Measurements from ENCODE around the gene PLEKHG2.
A peak's percentile ranks its signal among the peaks of the same experiment; 100 is the strongest.
"Not testable (repeated sequence)": the region's sequence is repeated elsewhere in the genome, so short reads cannot be mapped to it uniquely, and the experiment has no call there.

Gene PLEKHG2

DNA sequence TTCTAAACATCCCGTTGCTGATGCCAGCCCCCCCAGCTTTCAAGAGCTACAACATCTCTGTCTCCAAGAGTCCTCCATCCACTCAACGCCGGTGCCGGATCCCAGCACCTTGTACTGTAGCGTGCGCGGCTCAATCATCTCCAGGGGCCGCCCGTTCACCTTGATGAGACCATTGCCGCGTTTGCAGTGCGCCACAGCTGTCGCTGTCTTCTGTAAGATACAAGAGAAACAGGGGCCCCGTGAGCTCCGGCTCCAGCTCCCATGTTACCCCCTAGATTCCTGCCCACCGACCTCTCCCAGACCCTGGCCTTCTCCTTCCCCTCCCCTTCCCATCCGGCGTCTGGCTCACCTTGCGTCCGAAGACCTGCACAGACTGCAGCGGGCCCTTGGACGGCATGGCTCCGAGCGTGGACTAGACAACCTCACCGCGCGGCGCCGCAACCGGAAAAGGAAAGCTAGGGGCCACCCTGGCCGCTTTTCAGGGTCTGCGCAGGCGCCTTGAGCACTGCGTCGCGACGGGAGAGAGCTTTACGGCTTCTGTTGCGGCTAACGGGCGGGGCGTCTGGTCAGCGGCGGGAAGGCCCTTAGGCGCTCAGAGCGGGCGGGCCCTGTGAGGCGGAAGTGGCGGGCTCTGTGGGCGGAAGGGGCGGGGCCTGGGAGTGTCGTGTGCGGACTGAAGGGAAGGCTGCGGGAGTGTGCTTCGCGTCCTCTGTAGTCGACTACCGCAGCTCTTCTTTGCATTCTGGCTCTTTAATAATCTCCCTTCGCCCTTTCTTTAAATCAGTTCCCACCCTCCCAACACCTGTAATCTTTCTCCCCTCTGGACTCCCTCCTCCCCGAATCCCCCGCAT is 23.3 kb downstream of the PLEKHG2 start, which contains the start of gene RPS16:
RPS16 (minus strand) TSS at position 451 of the 851 bp plus-strand sequence; CDS start at position 397, 54 bp downstream.
- peak; percentile 89 for DNase-seq (ENCODE audit: insufficient read length, low spot score)
- peak; percentile 48 for FAIRE-seq

DNA sequence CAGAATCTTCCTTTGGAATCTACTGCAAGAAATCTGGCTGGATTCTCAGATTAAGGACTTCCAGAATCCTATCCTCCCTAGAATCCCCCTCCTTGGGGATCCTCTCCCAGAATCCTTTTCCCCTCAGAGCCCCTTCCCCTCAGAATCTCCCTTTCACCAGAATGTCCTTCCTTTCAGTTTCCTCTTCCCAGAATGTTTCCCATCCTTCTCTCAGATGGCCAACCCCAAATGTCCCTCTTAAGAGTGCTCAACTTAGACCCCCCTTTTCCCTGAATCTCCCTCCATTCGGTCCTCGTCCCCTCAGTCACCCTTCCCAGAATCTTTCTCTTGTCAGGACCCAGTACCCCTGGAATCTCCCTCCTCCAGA is 23.9 kb downstream of the PLEKHG2 start:
- FAIRE-seq, result no peak

DNA sequence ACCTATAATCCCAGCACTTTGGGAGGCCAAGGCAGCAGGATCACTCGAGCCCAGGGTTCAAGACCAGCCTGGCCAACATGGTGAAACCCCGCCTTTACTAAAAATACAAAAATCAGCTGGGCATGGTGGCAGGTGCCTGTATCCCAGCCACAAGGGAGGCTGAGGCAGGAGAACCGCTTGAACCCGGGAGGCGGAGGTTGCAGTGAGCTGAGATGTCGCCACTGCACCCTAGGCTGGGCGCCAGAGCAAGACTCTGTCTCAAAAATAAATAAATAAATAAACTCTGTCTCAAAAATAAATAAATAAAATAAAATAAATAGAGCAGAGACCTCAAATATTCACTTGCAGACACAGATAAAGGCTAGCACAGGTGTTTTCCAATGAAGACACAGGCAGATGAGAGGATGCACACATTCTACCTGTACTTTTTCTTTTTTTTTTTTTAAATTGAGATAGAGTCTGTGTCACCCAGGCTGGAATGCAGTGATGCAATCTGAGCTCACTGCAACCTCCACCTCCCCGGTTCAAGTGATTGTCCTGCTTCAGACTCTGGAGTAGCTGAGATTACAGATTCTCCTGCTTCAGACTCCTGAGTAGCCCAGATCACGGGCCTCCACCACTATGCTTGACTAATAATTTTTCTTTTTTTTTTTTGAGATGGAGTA is 25.9 kb downstream of the PLEKHG2 start:
- DNase-seq (ENCODE audit: insufficient read length, low spot score) (no peak), FAIRE-seq (no peak)

More for the DNA sequence above, 23.9 kb downstream of the PLEKHG2 start:
- DNase-seq (ENCODE audit: insufficient read length, low spot score), result no peak

DNA sequence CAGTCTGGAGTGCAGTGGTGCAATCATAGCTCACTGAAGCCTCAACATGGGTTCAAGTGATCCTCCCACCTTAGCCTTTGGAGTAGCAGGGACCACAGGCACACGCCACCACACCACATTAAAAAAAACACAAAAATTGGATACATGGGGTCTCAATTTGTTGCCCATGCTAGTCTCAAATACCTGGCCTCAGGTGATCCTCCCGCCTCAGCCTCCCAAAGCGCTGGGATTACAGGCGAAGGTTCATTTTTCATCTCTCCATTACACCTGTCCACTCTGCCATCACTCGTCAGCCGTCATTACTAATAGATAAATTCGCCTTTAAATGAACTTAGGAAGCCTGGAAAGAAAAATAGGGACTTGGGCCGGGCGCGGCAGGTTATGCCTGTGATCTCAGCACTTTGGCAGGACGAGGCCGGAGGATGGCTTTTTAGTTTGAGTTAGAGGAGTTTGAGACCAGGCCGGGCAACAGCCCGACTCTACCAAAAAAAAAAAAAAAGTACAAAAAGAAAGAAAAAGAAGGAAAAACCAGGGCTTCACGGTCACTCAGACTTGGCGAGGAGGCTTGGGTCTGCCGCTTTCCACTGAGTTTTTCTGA is 32.2 kb downstream of the PLEKHG2 start:
- no peak for FAIRE-seq

DNA sequence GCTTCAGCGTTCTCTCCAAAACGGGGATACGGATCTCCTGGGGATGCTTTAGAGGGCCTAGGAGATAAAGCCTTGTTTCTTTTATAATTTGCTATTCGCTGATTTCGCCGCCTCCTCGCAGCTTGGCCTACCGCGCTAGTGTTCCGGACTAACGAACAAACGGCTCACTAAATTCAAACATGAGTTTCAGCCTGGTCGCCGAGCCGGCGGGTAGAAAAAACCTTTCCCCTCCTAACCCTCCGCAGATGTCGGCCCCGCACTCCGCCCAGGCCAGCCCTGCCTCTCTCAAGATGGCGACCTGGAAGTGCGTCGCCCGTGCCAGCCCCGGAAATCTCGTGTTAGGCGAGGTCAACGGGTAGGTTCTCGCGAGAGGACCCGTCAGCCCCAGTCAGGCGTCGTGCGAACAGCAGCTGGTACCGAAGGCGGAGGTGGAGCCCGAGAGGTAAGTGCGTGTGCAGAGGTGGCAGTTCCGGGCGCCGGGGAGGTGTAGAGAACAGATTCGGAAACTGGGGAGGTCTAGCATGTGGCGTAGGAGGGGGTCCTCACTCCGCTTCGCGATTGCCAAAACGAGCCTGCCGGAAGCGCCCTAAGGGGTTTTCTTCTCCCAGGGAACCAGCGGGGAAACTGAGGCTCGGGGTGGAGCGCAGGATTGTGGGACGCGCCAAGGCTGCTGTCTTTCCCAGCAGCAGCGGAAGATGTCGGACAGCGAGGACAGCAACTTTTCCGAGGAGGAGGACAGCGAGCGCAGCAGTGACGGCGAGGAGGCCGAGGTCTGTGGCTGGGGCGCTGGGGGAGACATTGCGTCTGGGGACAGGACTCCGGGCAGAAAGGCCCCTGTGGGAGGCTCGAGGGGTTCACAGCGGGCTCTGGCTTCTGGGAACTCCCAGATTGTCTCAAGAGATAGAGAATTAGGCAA is 33.0 kb downstream of the PLEKHG2 start, which contains the start of gene SUPT5H:
SUPT5H (plus strand) TSS at position 387 of the 916 bp plus-strand sequence; CDS start at position 696, 309 bp downstream.
- peak; percentile 79 for FAIRE-seq
- peak; percentile 99 for DNase-seq (ENCODE audit: insufficient read length, low spot score)

More for the DNA sequence above, 32.2 kb downstream of the PLEKHG2 start:
- no peak for DNase-seq (ENCODE audit: insufficient read length, low spot score)

DNA sequence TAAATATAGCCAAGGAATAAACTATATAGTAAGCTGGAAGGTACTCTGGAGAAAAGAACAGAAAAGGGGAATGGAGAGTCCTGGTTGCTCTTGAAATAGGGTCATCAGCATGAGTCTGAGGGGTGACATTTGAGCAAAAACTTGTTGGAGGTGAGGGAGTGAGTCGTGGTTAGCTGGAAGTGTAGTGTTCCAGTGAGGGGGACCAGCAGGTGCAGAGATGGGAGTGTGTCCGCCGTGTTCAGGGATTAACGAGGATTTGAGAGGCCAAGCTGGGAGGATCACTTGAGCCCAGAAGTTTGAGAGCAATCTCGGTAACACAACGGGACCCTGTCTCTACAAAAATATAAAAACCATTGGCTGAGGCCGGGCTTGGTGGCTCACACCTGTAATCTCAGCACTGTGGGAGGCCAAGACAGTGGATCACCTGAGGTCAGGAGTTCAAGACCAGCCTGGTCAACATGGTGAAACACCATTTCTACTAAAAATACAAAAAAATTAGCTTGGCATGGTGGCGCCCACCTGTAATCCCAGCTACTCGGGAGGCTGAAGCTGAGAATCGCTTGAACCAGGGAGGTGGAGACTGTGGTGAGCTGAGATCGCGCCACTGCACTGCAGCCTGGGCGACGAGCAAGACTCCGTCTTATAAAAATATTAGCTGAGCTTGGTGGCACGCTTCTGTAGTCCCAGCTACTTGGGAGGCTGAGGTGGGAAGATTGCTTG is 34.1 kb downstream of the PLEKHG2 start:
- DNase-seq (ENCODE audit: insufficient read length, low spot score) (no peak), FAIRE-seq (no peak)

DNA sequence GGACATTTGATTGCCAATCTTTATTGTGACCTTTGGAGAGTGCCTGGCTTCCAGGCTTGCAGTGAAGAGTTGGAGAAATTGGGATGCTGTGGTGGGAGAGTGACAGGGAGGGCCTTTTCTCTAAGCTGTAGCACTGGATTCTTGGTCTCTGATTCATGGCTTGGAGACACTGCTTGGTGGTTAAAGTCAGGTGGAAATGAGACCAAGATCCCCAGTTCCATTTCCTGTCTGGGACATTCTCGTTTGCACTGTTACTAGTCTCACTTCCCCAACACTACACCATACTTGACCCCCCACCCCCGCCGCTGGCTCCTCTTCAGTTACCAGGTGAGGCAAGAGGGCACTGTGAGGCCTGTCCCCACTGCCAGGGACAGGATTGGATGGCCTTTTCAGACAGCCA is 35.8 kb downstream of the PLEKHG2 start:
- FAIRE-seq (no peak), DNase-seq (ENCODE audit: insufficient read length, low spot score) (no peak)

DNA sequence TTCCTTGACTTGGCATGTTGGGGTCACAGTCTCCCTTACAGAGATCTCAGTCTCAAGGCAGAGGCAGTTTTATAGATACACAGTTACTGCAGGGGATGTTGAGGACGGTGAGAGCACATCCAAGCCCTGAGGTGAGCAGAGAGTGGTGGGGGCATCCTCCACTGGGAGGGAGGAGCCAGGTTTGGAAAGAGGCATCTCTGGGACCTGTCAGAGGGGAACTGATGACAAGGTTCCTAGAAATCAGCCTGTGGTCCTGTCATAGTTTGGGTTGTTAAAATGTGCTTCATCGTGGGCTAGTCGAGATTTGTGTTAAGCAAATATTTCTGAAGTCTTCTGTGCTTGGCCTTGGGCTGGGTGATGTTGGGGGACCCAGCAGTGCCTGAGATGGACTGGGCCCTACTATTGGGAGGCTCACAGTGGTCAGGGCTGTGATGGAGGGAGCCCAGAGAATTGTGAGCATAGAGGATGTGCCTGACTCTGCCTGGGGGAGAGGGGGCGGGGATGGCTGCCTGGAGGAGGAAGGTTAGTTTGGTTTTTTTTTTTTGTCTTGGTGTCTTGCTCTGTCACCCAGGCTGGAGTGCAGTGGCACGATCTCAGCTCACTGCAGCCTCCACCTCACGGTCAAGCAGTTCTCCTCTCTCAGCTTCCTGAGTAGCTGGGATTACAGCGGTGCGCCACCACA is 36.8 kb downstream of the PLEKHG2 start:
- FAIRE-seq (no peak), DNase-seq (ENCODE audit: insufficient read length, low spot score) (no peak)

DNA sequence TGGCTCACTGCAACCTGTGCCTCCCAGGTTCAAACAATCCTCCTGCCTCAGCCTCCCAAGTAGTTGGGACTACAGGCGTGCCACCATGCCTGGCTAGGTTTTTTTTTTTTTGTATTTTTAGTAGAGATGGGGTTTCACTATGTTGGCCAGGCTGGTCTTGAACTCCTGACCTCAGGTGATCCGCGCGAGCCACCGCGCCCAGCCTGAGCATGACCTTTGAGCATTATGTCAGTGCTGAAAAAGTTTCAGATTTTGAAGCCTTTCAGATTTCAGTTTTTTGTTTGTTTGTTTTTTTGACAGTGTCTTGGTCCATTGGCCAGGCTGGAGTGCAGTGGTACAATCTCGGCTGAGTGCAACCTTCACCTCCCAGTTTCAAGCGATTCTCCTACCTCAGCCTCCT is 38.8 kb downstream of the PLEKHG2 start:
- not testable (repeated sequence) for DNase-seq (ENCODE audit: insufficient read length, low spot score); FAIRE-seq

DNA sequence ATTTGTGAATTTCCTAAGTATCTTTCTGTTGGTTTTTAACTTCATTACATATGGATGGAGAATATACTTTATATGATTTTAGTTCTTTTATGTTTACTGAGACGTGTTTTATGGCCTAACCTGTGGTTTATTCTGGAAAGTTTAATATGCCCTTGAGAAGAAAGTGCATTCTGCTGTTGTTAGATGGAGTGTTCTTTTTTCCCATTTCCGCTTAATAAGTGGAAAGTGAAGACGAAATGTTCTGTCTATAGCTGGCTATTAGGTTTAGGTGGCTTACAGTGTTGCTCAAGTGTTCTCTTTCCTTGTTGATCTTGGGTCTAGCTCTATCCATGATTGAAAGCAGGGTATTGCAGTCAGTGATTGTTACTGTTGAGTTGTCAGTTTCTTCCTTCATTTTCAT is 50.9 kb downstream of the PLEKHG2 start:
- DNase-seq (ENCODE audit: insufficient read length, low spot score), result no peak

DNA sequence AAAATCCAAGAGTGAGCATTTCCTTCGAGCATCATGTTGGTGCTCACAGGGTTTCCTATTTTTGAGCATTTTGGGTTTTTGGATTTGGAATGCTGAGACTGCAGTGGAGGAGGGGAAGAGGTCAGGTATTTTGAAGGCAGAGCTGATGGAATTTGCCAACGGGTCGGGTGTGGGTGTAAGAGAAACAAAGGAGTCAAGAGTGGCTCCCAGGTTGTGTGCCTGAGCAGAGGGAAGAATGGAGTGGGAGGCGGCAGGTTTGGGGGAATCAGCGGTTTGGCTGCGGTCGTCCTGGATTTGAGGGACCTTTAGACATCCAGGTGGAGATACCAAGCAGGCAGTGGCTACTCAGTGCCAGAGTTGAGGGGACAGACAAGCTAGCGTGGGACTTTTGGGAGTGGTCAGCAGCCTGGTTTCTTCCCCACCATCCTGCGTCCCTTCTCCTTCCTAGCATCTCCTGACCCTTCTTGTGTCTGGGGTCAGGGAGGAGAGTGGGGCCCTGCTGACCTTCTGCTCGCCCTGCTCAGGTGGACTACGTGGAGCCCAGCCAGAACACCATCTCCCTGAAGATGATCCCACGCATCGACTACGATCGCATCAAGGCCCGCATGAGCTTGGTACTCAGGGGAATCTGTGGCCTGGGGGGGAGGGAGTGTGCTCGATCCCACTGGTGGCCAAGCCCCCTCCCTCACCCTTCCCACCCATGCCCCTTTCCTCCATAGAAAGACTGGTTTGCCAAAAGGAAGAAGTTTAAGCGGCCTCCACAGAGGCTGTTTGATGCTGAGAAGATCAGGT is 53.7 kb downstream of the PLEKHG2 start:
- FAIRE-seq, result no peak
- DNase-seq (ENCODE audit: insufficient read length, low spot score), result no peak

More for the DNA sequence above, 50.9 kb downstream of the PLEKHG2 start:
- no peak for FAIRE-seq

DNA sequence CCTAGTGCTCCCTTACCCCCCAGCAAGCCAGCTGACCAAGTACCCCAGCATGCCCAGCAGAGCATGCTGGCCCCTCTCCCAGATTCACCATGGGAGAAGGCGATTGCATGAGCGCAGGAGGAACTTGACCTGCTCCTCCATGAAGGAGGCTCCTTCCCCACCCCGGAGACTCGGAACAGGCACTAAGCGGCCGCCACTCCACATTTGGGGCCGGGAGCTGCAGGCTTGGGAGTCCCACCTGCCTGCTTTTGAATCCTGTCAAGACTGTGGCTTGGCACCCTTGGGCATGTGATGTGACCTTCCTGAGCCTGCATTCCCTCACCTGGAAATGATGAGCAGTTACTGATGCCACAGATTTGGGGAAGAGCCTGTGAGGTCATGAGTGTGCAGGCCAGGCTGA is 55.5 kb downstream of the PLEKHG2 start:
- DNase-seq (ENCODE audit: insufficient read length, low spot score) (no peak), FAIRE-seq (no peak)

DNA sequence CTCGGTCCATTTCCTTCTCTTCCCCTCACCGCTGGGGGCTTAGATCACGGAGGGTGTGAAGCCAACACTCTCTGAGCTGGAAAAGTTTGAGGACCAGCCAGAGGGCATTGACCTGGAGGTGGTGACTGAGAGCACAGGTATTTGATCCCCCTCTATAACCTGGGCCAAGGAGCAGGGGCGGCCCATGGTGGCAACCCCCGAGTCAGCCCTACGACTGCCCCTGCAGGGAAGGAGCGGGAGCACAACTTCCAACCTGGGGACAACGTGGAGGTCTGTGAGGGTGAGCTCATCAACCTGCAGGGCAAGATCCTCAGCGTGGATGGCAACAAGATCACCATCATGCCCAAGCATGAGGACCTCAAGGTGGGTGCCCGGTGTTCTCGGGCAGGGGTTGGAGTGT is 56.6 kb downstream of the PLEKHG2 start:
- DNase-seq (ENCODE audit: insufficient read length, low spot score) (no peak), FAIRE-seq (no peak)

DNA sequence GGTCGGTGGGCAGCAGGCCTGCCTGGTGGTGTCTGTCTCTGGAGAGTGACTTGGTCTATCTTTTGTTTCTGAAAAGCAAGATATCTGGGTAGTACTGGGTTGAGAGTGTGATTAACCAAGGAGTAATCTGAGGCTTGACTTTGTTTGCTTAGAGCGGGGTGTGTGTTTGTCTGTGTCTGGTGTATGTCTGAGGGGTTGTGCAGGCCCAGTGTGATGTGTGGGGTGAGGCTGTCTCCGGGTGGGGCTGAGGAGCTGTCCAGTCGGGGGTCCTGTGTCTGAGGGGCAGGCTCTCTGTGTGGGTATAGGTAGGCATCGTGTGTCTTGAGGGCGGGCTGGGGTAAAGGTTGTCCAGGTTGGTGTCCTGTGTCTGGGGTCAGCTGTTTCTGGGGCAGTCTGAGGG is 57.1 kb downstream of the PLEKHG2 start:
- DNase-seq (ENCODE audit: insufficient read length, low spot score), result no peak
- no peak for FAIRE-seq

DNA sequence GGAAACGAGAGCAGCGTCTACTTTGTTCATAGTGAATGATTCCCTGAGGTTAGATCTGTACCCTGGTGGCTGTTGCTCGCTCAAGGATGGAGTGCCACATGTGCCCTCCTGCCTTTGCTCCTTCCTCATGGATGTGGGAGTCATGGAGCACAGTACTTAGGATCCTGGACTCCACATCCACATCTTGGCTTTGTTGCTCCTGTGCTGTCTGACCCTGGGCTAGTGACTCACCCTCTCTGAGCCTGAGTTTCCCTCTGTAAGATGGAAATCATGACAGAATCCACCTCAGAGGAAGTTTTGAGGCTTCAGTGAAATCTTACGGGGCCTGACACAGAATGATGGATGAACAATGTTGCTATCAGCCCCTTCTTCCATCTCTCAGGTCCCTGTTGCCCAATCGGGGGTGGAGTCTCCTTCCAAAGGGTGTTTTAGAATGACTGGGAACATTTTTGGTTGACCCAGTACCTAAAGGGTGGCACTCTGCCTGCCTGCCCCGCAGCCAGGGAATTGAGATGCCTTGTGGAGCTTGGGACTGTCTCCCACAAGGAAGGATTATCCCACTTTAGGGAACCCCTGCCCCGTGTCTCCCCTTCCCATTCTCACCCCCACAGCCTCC is 58.4 kb downstream of the PLEKHG2 start:
- FAIRE-seq, result no peak
- no peak for DNase-seq (ENCODE audit: insufficient read length, low spot score)

DNA sequence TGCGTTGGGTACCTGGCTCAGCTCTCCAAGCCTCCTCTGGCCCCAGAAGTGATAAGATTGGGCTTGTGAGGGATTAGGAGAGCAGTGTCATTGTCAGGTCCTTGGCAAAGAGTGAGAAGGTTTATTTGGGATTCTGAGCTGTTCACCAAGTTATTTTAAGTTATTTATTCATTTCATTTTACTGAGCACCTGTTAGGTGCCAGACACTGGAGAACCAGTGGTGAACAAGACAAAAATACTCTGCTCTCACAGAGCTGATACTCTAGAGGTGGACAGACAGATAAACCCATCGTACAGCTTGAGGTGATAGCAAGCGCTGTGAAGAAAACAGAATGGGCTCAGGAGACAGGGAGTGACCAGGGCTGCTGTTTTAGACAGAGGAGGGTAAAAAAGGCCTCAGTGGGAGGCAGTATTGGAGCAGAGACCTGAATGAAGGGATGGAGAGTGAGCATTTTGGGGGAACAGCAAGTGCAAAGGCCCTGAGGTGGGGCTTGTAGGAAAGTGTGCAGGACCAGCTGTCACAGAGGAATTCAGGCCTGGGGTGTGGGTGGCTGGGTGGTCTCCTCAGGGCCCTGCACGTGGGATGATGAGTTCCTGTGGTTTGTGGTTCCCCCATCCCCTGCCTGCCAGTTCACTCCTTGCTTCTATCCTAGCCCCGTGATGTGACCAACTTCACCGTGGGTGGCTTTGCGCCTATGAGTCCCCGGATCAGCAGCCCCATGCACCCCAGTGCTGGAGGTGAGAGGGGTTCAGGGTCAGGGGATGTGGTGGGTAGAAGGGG is 59.5 kb downstream of the PLEKHG2 start:
- DNase-seq (ENCODE audit: insufficient read length, low spot score), result no peak
- FAIRE-seq, result no peak

DNA sequence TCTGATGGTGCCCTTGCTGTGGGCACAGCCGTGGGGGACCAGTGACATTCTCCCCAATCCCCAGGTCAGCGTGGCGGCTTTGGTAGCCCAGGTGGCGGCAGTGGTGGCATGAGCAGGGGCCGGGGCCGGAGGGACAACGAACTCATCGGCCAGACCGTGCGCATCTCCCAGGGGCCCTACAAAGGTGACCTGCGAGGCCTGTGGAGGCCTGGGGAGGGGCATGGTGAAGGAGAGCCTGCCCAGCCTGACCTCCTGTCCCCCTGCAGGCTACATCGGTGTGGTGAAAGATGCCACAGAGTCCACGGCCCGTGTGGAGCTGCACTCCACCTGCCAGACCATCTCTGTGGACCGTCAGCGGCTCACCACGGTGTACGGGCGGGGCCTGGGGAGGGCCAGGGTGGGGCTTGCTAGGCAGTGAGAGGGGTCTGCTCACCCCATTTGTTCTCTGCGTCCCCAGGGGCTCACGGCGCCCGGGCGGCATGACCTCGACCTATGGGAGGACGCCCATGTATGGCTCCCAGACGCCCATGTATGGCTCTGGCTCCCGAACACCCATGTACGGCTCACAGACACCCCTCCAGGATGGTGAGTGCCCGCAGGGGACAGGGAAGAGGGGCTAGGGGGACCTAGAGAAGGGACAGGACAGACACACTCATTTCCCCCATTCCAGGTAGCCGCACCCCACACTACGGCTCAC is 60.4 kb downstream of the PLEKHG2 start:
- DNase-seq (ENCODE audit: insufficient read length, low spot score) (no peak), FAIRE-seq (no peak)

Measured in HTR-8/SVneo (cell line).